Breast epithelium (tissue), 4 donors: ENCODE results near the gene GRAMD2A. TPM values are rescaled to one million over a fixed set of nuclear protein-coding genes. Genes with fewer than 3 reads are reported as not detected.
A peak's percentile ranks its signal among the peaks of the same experiment; 100 is the strongest.

Experiments used
- DNase-seq, 2 donors: peaks; one replicate each; pipeline ENCODE4 v3.0.0-alpha.2; 2019; ENCODE audit warnings: low spot score in 2 of 2
- H3K27ac ChIP-seq, 2 donors: fragments of 200-600 bp; sonication (generic) in 1 of 2; one replicate each; pipeline ENCODE4 v1.5.1; 2016 to 2019; ENCODE audit warnings: mild to moderate bottlenecking in 1 of 2
- H3K27me3 ChIP-seq, 2 donors: fragments of 200-600 bp; sonication (generic) in 1 of 2; one replicate each; pipeline versions ENCODE4 v1.5.1 to v1.6.0; 2017 to 2019; ENCODE audit warnings: control low read depth in 1 of 2, mild to moderate bottlenecking in 1 of 2
- H3K36me3 ChIP-seq: fragments of 200-600 bp; one replicate; pipeline ENCODE4 v1.5.1; 2019
- H3K4me1 ChIP-seq, 2 donors: fragments of 200-600 bp; sonication (generic); one replicate each; pipeline ENCODE4 v1.5.1; 2016 to 2019; ENCODE audit warnings: control low read depth in 1 of 2
- H3K4me3 ChIP-seq, 3 donors: fragments of 200-600 bp; sonication (generic); 1 replicate in 2 of 3; 2 replicates in 1 of 3; pipeline ENCODE4 v1.5.1; 2016 to 2019; ENCODE audit warnings: mild to moderate bottlenecking in 3 of 3, moderate library complexity in 2 of 3
- H3K9me3 ChIP-seq, 2 donors: fragments of 200-600 bp; sonication (generic) in 1 of 2; one replicate each; pipeline ENCODE4 v1.5.1; 2016 to 2019; ENCODE audit warnings: control low read depth in 1 of 2
- POLR2A ChIP-seq: fragments of 450-650 bp; IDR thresholded peaks from one replicate; pipeline ENCODE4 v1.6.1; 2016; ENCODE audit warnings: antibody characterized with exemption, mild to moderate bottlenecking, moderate library complexity
- POLR2AphosphoS5 ChIP-seq, 3 donors: sonication (generic); formaldehyde crosslinking; IDR thresholded peaks; one replicate each; pipeline ENCODE4 v1.6.1; 2017; ENCODE audit warnings: antibody characterized with exemption in 3 of 3
- intact Hi-C: fragments of 100-400 bp; cut with DNase I; formaldehyde crosslinking; loops from one replicate; pipeline ENCODE4 v1.15.1; 2023; ENCODE audit warnings: low total_unique reads
- total RNA-seq, 3 donors: library from RNA; depleted of rRNA; stranded (reverse); fragments of >200 nt; gene quantifications; one replicate each; pipeline ENCODE4 v1.1.0, GENCODE V29; 2016
- TF ChIP-seq, protein P1 (sequence below), 3 donors: fragments of 450-650 bp; IDR thresholded peaks; one replicate each; pipeline ENCODE4 v1.5.1; 2016 to 2017; ENCODE audit warnings: antibody characterized with exemption in 3 of 3, mild to moderate bottlenecking in 3 of 3, moderate library complexity in 3 of 3

The GRAMD2A gene
- total RNA-seq, 3 donors from 2014 or later, result 0.16 to 52.5 (median 18.7) TPM

DNA sequence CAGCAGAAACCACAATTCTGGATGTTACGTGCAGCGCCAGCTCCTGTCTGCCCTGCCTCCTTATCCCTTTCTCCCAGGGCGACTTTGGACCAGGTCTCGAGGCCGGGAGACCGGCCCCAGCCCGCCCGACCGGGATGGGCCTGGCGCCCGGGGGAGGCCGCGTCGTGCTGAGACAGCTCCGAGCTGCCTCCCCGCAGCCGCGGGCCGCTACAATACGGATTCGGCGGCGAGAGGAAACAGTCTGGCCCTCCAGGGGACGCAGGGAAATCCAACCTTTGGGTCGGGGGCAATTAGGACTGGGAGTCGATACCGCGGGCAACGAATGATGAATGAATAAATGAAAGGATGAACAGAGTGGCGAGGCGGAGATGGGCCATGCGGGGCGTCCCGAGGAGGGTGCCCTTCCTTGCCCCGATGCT lies 537 bp downstream of the GRAMD2A start:
- intact Hi-C loops, result no loop called here
- H3K9me3 ChIP-seq, result no peaks in the 10 kb centered on the region
- no peaks in the 10 kb centered on the region for H3K4me1 ChIP-seq
- H3K27me3 ChIP-seq, result no peaks in the 10 kb centered on the region
- DNase-seq, result no peak
- peak overlapping the region; percentile 44 to 72 (median 62) for H3K4me3 ChIP-seq
- H3K36me3 ChIP-seq, result peaks cover 9% of the 10 kb centered on the region
- H3K27ac ChIP-seq, result peak overlapping the region; percentile 84 to 90
- TF ChIP-seq POLR2AphosphoS5 (IDR thresholded peaks at IDR 0.05) (no peak), POLR2A (no peak)
- TF ChIP-seq, protein P1, sequence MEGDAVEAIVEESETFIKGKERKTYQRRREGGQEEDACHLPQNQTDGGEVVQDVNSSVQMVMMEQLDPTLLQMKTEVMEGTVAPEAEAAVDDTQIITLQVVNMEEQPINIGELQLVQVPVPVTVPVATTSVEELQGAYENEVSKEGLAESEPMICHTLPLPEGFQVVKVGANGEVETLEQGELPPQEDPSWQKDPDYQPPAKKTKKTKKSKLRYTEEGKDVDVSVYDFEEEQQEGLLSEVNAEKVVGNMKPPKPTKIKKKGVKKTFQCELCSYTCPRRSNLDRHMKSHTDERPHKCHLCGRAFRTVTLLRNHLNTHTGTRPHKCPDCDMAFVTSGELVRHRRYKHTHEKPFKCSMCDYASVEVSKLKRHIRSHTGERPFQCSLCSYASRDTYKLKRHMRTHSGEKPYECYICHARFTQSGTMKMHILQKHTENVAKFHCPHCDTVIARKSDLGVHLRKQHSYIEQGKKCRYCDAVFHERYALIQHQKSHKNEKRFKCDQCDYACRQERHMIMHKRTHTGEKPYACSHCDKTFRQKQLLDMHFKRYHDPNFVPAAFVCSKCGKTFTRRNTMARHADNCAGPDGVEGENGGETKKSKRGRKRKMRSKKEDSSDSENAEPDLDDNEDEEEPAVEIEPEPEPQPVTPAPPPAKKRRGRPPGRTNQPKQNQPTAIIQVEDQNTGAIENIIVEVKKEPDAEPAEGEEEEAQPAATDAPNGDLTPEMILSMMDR (IDR thresholded peaks at IDR 0.05), result no peak

DNA sequence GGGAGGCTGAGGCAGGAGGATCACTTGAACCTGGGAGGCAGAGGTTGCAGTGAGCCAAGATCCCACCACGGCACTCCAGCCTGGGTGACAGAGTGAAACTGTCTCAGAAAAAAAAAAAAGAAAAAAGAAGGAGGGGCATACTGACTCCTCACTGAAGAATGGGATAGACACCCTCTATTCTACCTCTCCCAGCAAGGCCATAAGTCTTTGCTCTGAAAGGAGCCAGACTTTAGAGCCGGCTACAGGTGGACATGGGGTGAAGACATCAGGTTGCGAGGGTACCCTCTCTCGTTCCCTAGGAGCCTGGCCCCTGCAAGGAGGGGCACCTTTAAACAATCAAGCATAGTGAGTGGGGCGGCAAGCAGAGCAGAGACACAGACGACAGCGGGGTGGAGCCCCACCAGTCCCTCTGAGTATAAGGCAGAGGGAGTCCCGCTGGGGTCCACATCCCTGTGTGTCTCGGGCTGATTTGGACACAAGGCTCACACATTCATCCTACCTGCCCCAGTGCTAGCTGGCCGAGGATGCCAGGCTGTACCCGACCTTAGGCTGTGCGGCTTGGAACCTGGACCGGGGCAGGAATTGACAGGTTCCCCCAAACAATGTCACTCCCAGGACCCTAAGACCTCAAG lies 1.1 kb downstream of the GRAMD2A start:
- H3K36me3 ChIP-seq, result peaks cover 4% of the 10 kb centered on the region
- H3K27ac ChIP-seq, result peak overlapping the region; percentile 84 to 90
- no peaks in the 10 kb centered on the region for H3K4me1 ChIP-seq
- intact Hi-C loops, result no loop called here
- no peaks in the 10 kb centered on the region for H3K9me3 ChIP-seq
- H3K27me3 ChIP-seq, result no peaks in the 10 kb centered on the region
- H3K4me3 ChIP-seq, result peak overlapping the region; percentile 44 to 72 (median 62)
- no peak for TF ChIP-seq POLR2A
- no peak for TF ChIP-seq POLR2AphosphoS5 (IDR thresholded peaks at IDR 0.05)
- TF ChIP-seq, protein P1 (IDR thresholded peaks at IDR 0.05), result no peak
- no peak for DNase-seq

DNA sequence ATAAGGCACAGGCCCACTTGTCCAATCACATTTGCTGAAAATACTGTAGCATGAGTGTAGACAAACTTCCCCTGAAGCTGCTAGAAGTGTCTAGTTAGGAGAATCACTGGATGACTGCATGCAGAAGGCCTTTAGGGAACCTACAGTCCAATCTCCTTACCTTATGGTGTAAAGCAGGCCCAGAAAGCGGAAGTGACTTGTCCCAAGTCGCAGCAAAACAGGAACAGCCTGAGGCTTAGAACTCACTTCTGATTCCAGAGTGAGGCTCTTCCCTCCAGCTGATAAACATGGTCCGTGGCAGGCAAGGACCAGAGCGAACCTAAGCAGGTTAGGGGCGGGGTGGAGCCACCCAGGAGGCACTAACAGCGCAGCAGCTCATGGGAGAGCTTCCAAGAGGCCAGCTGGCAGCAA lies 2.5 kb downstream of the GRAMD2A start:
- TF ChIP-seq, protein P1 (IDR thresholded peaks at IDR 0.05), result no peak
- no peak for TF ChIP-seq POLR2A
- no peak for TF ChIP-seq POLR2AphosphoS5 (IDR thresholded peaks at IDR 0.05)

DNA sequence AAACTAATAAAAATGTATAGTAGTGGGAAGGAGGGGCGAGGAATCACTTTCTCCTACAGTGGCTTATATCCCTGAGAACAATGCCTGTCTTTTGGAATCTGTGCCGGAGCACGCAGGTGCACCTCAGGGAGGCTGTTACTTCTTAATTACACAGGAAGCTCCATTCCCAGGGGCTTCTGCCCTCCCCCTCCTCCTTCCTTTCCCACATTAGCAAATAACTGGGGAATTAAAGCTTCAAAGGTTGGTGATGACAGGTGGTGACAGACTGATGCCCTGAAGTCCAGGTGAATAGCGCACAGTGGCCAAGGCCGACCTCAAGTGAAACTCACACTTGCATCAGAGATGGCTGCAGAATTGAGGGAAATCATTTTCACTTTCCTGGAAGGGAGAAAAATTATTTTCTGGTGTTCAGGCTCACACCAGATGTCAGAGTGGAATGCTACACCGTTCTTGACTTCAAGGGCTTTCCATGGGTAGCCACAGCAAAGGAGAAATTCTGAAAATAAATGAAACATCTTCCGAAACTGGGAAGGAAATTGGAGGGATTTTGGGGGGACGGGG lies 3.7 kb downstream of the GRAMD2A start:
- TF ChIP-seq POLR2AphosphoS5 (IDR thresholded peaks at IDR 0.05) (no peak), POLR2A (no peak)
- TF ChIP-seq, protein P1 (IDR thresholded peaks at IDR 0.05), result no peak
- Histone ChIP-seq H3K9me3 (no peaks in the 10 kb centered on the region), H3K4me1 (no peaks in the 10 kb centered on the region), H3K27me3 (no peaks in the 10 kb centered on the region), H3K27ac (peak overlapping the region in 1 of 2 donors; percentile 12), H3K4me3 (no peak overlapping the region), H3K36me3 (no peaks in the 10 kb centered on the region)
- intact Hi-C loops, result no loop called here
- peak in 1 of 2 donors; percentile 14 for DNase-seq

More for the DNA sequence above, 2.5 kb downstream of the GRAMD2A start:
- H3K9me3 ChIP-seq, result no peaks in the 10 kb centered on the region
- no peaks in the 10 kb centered on the region for H3K4me1 ChIP-seq
- H3K36me3 ChIP-seq, result no peaks in the 10 kb centered on the region
- intact Hi-C loops, result no loop called here
- H3K4me3 ChIP-seq, result peak overlapping the region in 1 of 3 donors; percentile 39
- no peaks in the 10 kb centered on the region for H3K27me3 ChIP-seq
- no peak for DNase-seq
- peak overlapping the region; percentile 84 to 89 for H3K27ac ChIP-seq

DNA sequence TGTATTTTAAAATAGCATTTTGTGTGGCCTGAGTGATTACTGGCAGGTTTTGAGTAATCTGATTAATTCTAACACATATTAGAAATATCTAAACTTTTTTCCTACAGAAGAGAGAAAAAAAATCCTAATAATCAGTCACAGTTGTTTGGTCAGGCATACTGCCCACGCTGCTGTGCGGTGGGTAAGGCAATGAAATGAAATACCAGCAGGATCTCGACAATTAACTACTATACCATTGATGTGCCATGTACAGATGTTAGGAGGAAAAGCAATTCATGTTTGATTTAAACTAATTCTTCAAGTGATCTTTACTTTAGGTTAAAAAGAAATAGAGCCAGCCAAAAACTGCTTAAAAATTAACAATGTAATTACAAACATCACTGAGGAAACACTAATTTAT lies 5.2 kb downstream of the GRAMD2A start:
- no peak for DNase-seq
- Histone ChIP-seq H3K27me3 (no peaks in the 10 kb centered on the region), H3K4me3 (no peak overlapping the region), H3K27ac (no peak overlapping the region), H3K9me3 (no peaks in the 10 kb centered on the region), H3K4me1 (no peaks in the 10 kb centered on the region), H3K36me3 (no peaks in the 10 kb centered on the region)
- no peak for TF ChIP-seq POLR2AphosphoS5 (IDR thresholded peaks at IDR 0.05)
- TF ChIP-seq, protein P1 (IDR thresholded peaks at IDR 0.05), result no peak
- TF ChIP-seq POLR2A, result no peak
- intact Hi-C loops, result no loop called here
